MM.1S (cell line): ENCODE results near the gene LDLRAD4.

ENCODE experiments used
- CTCF ChIP-seq: fragments of 300-600 bp; sonication (generic); IDR thresholded peaks from 2 replicates; pipeline ENCODE4 v1.5.1; 2016; ENCODE audit warnings: antibody characterized with exemption, low read length, mixed read lengths
- EZH2 ChIP-seq: fragments of 300-600 bp; sonication (generic); optimal IDR thresholded peaks from 2 replicates; pipeline ENCODE3; 2017; ENCODE audit warnings: low read depth, mild to moderate bottlenecking, antibody characterized with exemption, low read length, mixed read lengths

- TF ChIP-seq CTCF, result no peak
- TF ChIP-seq EZH2, result no peak
Measured at GRCh38 chr18:13403786-13404549, 185.4 kb downstream of the LDLRAD4 start.
